Right cardiac atrium (tissue), 5 donors: ENCODE measurements around the gene NAT14. TPM values are rescaled to one million over a fixed set of nuclear protein-coding genes. Genes with fewer than 3 reads are reported as not detected.
"Not testable (repeated sequence)": the region's sequence is repeated elsewhere in the genome, so short reads cannot be mapped to it uniquely, and the experiment has no call there.

Experiments used
- ATAC-seq, 2 donors: fragments of 200-7000 bp; cut with Tn5 transposase; one replicate each; pipeline versions ENCODE4 v1.8.0 to v1.9.1; 2020; ENCODE audit warnings: moderate library complexity in 2 of 2, mild to moderate bottlenecking in 1 of 2
- DNase-seq, 3 donors: peaks; one replicate each; pipeline ENCODE4 v3.0.0-alpha.2; 2020
- H3K27ac ChIP-seq: one replicate; pipeline ENCODE4 v1.5.1; 2013; ENCODE audit warnings: mild to moderate bottlenecking, low read length, control low read depth, moderate library complexity
- H3K27me3 ChIP-seq: one replicate; pipeline ENCODE4 v1.6.1; 2013; ENCODE audit not compliant: control insufficient read depth, insufficient read depth
- H3K4me1 ChIP-seq: one replicate; pipeline ENCODE4 v1.6.1; 2013; ENCODE audit warnings: low read length; ENCODE audit not compliant: control insufficient read depth, insufficient read depth
- H3K4me3 ChIP-seq: one replicate; pipeline ENCODE4 v1.5.1; 2013; ENCODE audit warnings: low read length, control low read depth
- H3K9me3 ChIP-seq: one replicate; pipeline ENCODE4 v1.6.1; 2013; ENCODE audit warnings: low read length; ENCODE audit not compliant: control insufficient read depth
- WGBS: extraction: QIAGEN DNeasy Blood & Tissue Kit; methylation state at CpG from one replicate; pipeline ENCODE4 v1.1.7; 2013; 5-methylcytosine and 5-hydroxymethylcytosine counted together
- intact Hi-C, 4 donors: fragments of 100-400 bp; cut with DNase I; formaldehyde crosslinking; loops; one replicate each; pipeline versions ENCODE4 v1.11.0 to v1.14.0; 2022 to 2023
- polyA plus RNA-seq: library from polyadenylated mRNA; stranded (reverse); fragments of 200-250 nt; gene quantifications from one replicate; pipeline ENCODE4 v1.2.3, GENCODE V29; 2013
- total RNA-seq, 4 donors: library from RNA; stranded (reverse); fragmentation: NEBNext Ultra II Directional; extraction: Animal tissue kit (Norgen Biotek cat#: 25700); gene quantifications; one replicate each; pipeline ENCODE4 v1.2.1, GENCODE V29; 2021
- donor health status: healthy with polysubstance abuse.
- donor health status: DM: no; HTN: yes; CAD: no.
- donor health status: DM: no; HTN: no; CAD: no.
- donor health status: DM: no; HTN: yes; CAD: no; lungs with severe emphysema.
- donor health status: DM: yes; HTN: yes; CAD: no.

NAT14 gene
- total and polyA plus RNA-seq, 5 donors: 13.6 to 20.8 (median 15.5) TPM

DNA sequence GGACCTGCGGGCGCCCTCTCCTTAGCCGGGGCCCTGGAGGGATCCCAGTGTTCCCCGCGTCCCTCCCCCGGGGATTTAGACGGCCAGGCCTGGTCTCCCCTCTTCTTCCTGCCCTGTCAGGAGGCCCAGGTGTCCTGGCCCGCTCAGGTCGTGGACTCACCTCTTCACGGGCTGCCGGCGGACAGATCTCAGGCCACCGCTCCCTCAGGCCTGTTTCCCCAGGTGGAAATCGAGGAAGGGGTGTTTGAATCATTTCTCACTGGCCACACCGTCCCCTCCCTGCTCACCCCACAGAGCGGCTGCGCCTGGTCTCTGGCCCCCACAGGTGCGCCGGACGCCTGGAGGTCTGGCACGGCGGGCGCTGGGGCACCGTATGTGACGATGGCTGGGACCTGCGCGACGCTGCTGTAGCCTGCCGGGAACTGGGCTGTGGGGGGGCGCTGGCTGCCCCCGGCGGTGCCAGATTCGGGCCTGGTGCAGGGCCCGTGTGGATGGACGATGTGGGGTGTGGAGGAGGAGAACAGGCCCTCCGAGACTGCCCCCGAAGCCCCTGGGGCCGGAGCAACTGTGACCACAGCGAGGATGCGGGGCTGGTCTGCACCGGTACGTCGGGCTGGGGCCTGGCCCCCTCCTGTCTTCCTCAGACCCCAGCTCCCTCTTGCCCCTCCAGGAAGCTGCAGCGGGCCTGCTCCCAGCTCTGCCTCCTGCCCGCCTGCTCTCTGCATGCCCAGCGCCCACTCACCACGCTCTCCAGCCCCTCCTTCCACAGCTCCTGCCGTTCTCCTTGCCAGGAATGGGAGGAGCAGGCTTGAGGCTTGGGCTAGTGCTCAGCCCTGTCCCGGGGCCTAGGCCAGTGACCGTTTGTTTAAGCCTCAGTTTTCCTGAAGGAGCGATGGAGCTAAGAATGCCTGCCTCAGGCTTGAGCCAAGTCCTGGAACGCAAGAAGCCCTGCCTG, 5.8 kb downstream of the NAT14 start:
- ATAC-seq (no peak), DNase-seq (peak; percentile 33 to 79 (median 72))
- Histone ChIP-seq H3K4me3 (no peak overlapping the region), H3K9me3 (no peaks in the 10 kb centered on the region), H3K4me1 (peaks cover 3% of the 10 kb centered on the region), H3K27me3 (no peaks in the 10 kb centered on the region), H3K27ac (no peak overlapping the region)
- intact Hi-C loops: no loop called here
- WGBS: 77% methylated on average over 52 of the region's 52 CpGs

DNA sequence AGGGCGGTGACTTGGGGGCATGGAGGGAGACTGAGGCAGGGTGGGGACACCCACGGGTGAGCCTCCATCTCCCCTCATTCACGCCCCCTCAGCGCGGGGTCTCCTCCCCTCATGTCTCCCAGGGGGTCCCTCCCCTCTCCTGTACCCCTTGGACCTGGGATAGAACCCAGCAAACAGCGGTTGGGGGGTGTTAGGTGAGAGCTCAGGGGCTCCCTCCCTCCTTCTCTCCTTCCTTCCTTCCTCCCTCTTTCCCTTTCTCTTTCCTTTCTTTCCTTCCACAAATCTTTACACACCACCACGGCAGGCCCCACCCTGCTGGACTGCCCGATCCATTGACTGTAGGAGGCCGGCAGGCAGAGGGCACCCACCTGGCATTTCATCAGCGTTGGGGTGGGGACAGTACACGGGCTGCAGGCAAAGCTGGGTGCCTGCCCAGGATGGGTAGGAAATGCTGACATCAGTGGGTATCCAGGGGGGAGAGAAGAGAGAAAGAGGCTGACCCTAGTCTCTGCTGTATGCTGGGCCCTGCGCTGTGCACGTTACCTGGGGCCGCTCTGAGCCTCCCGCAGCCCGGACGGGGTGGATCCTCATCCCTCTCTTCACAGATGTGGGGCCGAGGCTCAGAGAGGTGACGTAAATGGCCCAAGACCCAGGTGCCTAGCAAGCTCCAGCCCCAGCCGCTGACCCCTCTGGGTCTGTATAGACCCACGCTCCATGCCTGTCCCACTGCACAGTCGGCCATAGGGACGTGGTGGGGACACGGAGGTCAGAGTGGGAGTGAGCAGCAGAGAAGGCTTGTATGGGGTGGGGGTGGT, 6.8 kb downstream of the NAT14 start:
- Histone ChIP-seq H3K4me1 (peaks cover 2% of the 10 kb centered on the region), H3K4me3 (no peak overlapping the region), H3K27ac (no peak overlapping the region), H3K9me3 (no peaks in the 10 kb centered on the region), H3K27me3 (no peaks in the 10 kb centered on the region)
- ATAC-seq (no peak), DNase-seq (peak in 1 of 3 donors; percentile 55)
- WGBS: 70% methylated on average over 24 of the region's 24 CpGs
- intact Hi-C loops: no loop called here

DNA sequence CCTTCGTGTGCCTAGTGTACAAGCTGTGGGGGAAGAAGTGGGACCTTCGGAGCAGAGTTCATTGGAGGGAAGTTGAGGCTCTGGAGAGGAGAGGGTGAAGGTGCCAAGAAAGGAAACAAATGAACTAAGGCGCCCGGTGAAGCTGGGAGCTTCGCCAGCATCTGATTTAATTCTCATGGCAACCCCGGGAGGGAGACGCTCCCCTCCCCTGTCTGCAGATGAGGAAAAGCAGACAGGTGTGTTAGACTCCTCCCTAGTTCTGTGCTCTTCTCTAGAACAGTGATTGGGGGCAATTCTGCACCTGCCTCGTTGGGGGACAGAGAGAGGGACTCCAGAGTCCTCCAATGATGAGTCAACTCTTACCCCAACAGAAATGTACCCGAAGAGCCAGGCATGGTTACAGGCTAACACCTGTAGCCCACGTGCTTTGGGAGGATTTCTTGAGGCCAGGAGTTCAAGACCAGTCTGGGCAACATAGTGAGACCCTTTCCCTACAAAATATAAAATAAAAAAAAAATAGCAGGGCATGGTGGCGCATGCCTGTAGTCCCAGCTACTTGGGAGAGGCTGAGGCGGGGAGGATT, 7.5 kb downstream of the NAT14 start:
- ATAC-seq: no peak
- WGBS: 50% methylated on average over 12 of the region's 12 CpGs
- peak in 1 of 3 donors; percentile 26 for DNase-seq
- H3K9me3 ChIP-seq: no peaks in the 10 kb centered on the region
- intact Hi-C loops: no loop called here
- no peak overlapping the region for H3K4me3 ChIP-seq
- H3K27ac ChIP-seq: no peak overlapping the region
- no peaks in the 10 kb centered on the region for H3K4me1 ChIP-seq
- H3K27me3 ChIP-seq: no peaks in the 10 kb centered on the region

DNA sequence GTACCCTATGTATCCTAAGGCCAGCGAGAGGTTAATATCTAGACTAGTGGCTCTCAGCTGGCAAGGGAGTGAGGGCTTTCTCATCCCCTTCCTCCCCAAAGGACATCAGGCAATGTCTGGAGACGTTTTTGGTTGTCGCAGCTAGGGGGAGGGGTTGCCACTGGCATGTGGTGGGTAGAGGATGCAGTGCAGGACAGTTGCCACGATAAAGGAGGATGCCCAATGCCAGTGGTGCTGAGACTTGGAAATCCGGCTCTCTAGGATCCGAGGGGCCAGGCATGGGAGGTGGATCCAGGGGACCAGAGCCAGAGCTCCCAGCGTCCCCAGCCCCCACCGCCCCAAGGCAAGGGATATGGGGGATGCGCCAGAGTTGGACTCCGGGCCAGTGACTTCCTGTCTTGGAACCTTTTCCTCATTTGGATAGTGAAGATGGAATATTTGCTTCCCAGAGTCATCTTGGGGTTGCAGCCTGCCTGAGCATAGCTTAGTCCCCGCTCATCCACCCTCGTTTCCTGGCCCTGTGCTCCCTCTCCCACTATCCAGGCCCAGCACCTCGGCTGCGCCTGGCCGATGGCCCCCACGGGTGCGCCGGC, 8.2 kb downstream of the NAT14 start:
- peak overlapping the region; percentile 8 for H3K4me3 ChIP-seq
- no peaks in the 10 kb centered on the region for H3K9me3 ChIP-seq
- H3K4me1 ChIP-seq: no peaks in the 10 kb centered on the region
- DNase-seq: peak in 2 of 3 donors; percentile 72 to 76
- H3K27me3 ChIP-seq: no peaks in the 10 kb centered on the region
- H3K27ac ChIP-seq: peak overlapping the region; percentile 58
- WGBS: 24% methylated on average over 18 of the region's 18 CpGs
- intact Hi-C loops: no loop called here
- ATAC-seq: peak; percentile 9 to 10

DNA sequence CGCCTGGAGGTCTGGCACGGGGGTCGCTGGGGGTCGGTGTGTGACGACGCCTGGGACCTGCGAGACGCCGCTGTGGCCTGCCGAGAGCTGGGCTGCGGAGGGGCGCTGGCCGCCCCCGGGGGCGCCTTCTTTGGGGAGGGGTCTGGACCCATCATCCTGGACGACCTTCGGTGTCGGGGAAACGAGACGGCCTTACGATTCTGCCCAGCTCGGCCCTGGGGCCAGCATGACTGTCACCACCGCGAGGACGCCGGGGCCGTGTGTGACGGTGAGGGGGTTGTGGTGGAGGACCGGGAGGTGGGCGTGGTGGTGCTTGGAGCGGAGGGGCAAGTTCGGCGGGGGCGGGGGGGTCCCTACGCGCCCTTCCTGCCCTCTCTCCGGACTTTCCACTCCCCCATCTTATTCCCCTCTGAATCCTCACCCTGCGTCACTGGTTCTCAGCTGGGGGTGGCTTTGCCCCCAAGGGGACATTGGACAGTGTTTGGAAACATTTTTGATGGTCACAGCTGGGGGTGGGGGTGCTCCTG, 8.7 kb downstream of the NAT14 start:
- WGBS: 26% methylated on average over 37 of the region's 38 CpGs
- Histone ChIP-seq H3K4me1 (no peaks in the 10 kb centered on the region), H3K27me3 (no peaks in the 10 kb centered on the region), H3K9me3 (no peaks in the 10 kb centered on the region), H3K4me3 (peak overlapping the region; percentile 8), H3K27ac (peak overlapping the region; percentile 58)
- ATAC-seq: peak in 1 of 2 donors; percentile 10
- DNase-seq: peak; percentile 49 to 69 (median 60)
- intact Hi-C loops: no loop called here

DNA sequence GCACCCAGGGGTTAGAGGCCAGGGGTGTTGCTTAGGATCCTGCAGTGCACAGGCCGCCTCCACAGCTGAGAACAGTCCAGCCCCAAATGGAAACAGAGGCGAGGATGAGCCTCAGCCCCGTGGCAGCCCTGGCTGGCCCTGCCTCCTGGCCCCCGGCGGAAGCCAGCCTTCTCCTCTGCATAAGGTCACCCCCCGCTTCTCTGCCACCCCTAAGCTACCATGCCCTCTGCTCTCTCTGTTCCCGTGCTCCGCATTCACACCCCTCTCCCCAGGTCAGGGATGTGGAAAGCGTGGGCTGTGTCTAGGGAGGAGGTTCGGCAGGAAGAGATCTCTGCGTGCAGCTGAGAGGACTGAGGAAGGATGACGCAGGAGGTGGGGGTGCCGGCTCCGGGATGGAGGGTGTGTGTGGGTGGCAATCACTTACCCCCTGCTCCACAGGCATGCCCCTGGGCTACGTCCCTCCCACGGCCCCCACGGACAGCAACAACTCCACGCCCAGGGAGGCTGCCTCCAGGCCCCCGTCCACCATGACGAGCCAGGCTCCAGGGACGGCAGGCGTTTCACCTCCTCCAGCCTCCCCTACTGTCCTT, 9.3 kb downstream of the NAT14 start:
- Histone ChIP-seq H3K27me3 (no peaks in the 10 kb centered on the region), H3K9me3 (no peaks in the 10 kb centered on the region), H3K4me3 (peak overlapping the region; percentile 8), H3K4me1 (no peaks in the 10 kb centered on the region), H3K27ac (peak overlapping the region; percentile 46)
- peak; percentile 66 to 84 for ATAC-seq
- peak; percentile 82 to 88 (median 88) for DNase-seq
- 24% methylated on average over 22 of the region's 22 CpGs for WGBS
- intact Hi-C loops: no loop called here

DNA sequence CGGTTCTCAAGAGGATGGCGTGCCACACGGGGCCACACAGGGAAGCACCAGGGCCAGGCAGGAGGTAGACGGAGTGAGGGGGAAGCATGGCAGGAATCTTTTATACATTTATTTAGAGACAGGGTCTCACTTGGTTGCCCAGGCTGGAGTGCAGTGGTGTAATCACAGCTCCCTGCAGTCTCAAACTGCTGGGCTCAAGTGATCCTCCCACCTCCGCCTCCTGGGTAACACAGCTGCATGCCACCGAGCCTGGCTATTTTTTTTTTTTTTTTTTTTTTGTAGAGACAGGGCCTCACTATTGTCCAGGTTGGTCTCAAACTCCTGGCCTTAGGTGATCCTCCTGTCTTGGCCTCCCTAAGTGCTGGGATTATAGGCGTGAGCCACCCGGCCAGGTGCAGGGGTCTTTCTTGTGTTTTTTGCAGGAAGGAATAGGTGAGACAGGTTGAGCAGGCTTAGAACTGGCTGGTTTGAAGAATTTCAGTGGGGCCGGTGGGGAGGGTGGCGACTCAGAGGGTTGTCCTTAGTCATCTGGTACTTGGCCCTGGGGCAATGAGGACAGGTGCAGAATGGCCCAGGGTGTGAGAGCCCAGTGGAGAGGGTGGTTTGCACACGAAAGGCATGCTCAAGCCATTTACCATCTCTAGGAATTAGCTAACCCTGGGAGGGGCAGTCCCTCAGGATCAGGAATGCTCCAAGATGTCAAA, 10.8 kb downstream of the NAT14 start:
- H3K27ac ChIP-seq: no peak overlapping the region
- ATAC-seq: no peak

DNA sequence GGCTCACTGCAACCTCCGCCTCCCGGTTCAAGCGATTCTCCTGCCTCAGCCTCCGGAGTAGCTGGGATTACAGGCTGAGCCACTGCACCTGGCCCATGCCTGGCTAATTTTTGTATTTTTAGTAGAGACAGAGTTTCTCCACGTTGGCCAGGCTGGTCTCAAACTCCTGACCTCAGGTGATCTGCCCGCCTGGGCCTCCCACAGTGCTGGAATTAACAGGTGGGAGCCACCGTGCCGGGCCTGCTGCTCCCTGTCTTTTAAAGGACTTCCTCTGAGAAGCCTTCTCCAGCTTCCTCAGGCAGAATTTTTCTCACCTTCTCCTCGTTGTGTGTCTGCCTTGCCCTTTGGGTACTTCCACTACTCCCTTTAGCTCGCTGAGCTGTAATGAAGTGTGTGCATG, 11.8 kb downstream of the NAT14 start:
- ATAC-seq, H3K9me3 ChIP-seq, intact Hi-C loops, H3K4me3 ChIP-seq, H3K27ac ChIP-seq, H3K27me3 ChIP-seq, H3K4me1 ChIP-seq: not testable (repeated sequence)
- DNase-seq: peak in 1 of 3 donors; percentile 2
- WGBS: 82% methylated on average over 10 of the region's 10 CpGs

More for the DNA sequence above, 10.8 kb downstream of the NAT14 start:
- Histone ChIP-seq H3K27me3 (no peaks in the 10 kb centered on the region), H3K9me3 (no peaks in the 10 kb centered on the region), H3K4me3 (no peak overlapping the region), H3K4me1 (no peaks in the 10 kb centered on the region)
- peak in 1 of 3 donors; percentile 33 for DNase-seq
- intact Hi-C loops: no loop called here
- 76% methylated on average over 11 of the region's 11 CpGs for WGBS

DNA sequence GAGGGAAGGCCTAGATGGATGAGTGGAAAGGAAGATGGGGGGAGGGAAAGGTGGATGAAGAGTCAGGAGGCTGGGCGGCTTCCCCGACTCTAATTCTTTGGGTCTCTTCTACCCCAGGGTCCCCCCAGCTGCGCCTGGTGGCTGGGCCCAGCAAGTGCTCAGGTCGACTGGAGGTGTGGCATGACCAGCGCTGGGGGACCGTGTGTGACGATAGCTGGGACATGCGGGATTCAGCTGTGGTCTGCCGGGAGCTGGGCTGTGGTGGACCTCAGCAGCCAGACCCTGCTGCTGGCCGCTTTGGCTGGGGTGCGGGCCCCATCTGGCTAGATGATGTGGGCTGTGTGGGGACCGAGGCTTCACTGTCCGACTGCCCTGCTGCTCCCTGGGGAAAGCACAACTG, 12.8 kb downstream of the NAT14 start:
- Histone ChIP-seq H3K27me3 (no peaks in the 10 kb centered on the region), H3K9me3 (no peaks in the 10 kb centered on the region), H3K4me3 (no peak overlapping the region), H3K27ac (no peak overlapping the region), H3K4me1 (no peaks in the 10 kb centered on the region)
- ATAC-seq (no peak), DNase-seq (peak in 1 of 3 donors; percentile 22)
- intact Hi-C loops: no loop called here
- WGBS: 83% methylated on average over 13 of the region's 13 CpGs
